Nucleus accumbens (tissue), 56 donors: Measurements from ENCODE around the gene TNFAIP3.
A peak's percentile ranks its signal among the peaks of the same experiment; 100 is the strongest.
"Not testable (repeated sequence)": the region's sequence is repeated elsewhere in the genome, so short reads cannot be mapped to it uniquely, and the experiment has no call there.

Experiments
- DNase-seq, 56 donors: peaks; one replicate each; lab custom pipeline; 2025; lab: John Stamatoyannopoulos, UW

The TNFAIP3 gene

DNA sequence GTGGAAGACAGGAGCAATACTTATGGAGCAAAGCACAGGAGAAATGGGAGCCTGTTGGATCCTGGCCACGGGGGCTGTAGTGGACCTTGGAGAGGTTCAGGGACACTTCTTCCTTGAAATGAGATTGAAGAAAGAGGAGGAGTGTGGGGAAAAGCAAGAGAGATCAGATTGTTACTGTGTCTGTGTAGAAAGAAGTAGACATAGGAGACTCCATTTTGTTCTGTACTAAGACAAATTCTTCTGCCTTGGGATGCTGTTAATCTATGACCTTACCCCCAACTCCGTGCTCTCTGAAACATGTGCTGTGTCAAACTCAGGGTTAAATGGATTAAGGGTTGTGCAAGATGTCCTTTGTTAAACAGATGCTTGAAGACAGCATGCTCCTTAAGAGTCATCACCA lies 22.7 kb upstream of the TNFAIP3 start:
- not testable (repeated sequence) for DNase-seq

DNA sequence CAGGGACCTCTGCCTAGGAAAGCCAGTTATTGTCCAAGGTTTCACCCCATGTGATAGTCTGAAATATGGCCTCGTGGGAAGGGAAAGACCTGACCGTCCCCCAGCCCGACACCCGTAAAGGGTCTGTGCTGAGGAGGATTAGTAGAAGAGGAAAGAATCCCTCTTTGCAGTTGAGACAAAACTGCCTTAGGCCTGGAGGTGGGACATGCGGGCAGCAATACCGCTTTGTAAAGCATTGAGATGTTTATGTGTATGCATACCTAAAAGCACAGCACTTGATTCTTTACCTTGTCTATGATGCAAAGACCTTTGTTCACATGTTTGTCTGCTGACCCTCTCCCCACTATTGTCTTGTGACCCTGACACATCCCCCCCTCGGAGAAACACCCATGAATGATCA lies 22.3 kb upstream of the TNFAIP3 start:
- not testable (repeated sequence) for DNase-seq

DNA sequence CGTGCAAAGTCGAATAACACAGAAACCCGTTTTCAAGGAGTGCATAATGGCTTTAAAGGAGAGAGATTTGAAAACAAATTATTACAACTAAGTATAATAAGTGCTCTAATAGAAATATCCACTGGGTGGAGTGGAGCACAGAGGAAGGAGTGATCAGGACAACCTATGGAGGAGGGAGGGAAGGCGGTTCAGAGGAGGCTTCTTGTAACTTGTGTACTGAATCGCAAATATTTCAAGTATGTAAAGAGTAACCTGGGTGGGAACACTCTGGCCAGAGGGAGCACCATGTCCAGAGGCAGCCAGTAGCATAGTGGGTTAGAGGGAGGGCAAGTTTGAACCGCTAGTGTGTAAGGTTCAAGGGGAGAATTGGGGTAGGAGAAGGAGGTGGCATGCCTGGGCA lies 21.6 kb upstream of the TNFAIP3 start:
- DNase-seq = no peak

DNA sequence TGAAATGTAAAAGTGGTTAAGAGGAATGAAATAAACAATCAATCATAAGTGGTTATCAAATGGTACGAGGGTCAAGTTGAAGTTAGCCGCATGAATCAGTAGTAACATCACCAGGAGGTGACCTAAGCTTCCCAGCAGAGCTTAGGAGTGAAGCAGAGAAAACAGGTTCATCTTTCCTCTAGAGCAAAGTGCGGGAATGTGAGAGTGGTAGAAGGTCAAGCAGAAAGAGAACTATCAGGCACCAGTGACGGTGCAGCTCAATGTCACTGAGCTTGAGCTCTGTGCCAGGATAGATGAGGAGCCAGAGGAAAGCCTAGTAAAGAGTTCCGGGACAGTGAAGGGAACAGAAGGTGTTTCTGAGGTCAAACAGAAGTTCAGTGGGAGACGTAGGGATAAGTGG lies 20.8 kb upstream of the TNFAIP3 start:
- DNase-seq = no peak

DNA sequence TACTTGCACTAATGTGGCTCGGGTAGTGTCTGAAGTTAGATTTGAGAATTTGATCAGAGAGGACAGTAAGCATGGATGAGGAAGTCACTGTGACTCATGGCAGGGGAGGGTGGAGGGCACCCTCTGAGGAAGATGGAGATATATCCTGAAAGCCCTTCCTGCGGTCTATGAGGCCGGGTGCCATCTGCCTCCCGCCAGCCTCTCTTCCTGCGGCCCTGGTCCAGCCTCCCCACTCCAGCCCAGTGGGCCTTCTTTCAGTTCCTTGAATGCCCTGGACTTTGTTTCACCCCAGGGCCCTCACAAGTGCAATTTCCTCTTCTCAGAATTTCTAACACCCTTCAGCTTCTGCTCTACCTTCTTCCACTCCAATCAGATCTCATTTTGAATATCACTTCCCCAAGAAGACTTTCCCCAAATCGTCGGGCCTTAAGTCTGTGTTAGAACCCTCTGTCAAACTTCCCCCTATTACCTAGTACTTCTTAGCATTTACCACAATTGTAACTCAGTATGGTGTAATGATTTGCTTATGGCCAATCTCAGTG lies 20.2 kb upstream of the TNFAIP3 start:
- peak in 24 of 56 donors; percentile 2 to 40 (median 15) for DNase-seq

DNA sequence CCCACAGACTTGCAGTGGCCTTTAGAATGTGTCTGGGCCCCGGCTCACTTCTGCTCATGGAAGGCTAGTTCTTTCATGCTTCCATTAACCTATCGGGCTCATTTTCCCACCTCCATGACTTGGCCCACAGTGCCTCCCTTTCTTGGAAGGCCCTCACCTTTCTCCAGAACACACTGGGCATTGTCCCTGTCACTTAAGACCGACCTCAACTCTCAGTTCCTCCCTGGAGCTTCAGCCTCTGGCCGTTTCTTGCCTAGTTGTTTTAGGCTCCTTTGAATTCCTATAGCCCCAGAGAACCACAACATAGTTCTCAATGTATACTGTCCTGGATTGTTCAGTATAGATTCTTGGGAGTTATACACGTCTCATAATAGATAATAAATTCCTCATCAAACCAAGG lies 19.3 kb upstream of the TNFAIP3 start:
- no peak for DNase-seq

DNA sequence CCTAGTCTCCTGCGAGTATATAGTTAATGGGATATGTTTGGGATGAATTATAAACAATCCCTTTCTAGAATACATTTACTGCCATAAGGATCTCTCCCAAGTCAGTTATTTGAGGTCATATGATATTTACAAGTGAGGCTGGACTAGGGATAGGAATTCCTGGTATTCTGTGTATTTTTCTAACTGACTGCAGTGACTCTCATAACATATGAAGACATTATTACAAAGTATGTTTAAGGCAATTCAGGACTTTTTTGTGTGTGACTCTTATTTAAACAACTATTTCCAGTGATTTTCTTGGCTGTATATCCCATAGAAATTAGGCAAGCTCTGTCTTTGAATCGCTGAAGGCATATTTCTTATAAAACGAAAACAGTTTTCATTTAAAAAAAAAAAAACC lies 18.4 kb upstream of the TNFAIP3 start:
- no peak for DNase-seq

DNA sequence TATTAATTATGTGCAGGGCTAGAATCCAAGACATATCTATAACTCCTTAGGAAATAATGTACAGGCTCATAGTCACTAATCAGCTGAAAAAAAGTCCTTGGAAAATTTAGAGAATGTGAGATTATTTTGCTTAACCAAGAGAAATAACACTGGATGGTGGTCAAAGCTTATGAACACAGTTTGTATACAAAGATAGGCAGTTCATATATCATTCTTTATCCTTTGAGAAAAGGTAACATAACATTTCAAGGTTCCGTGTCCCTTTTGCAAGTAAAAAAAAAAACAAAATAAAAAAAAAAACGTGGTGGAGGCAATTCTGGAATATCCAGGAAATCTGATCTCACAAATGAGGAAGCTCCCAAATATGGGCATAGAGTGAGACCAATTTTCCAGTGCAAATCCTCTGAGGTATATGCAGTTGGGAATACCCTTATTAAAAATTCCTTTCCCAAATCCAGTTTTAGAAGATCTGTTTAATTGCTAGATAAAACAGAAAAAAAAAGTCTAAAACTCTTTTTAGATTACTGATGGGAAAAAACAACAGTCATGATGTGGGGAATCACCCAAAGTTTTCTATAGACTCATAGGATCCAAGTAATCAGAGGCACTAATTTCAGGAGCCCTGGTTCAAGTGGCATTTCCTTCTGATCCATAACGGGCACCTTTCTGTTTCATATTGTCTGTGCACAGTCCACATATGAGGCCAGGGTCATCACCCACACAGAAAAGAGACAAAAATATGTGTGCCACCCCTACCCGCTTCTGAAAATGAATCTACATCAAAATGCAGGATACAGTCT lies 17.7 kb upstream of the TNFAIP3 start:
- no peak for DNase-seq

DNA sequence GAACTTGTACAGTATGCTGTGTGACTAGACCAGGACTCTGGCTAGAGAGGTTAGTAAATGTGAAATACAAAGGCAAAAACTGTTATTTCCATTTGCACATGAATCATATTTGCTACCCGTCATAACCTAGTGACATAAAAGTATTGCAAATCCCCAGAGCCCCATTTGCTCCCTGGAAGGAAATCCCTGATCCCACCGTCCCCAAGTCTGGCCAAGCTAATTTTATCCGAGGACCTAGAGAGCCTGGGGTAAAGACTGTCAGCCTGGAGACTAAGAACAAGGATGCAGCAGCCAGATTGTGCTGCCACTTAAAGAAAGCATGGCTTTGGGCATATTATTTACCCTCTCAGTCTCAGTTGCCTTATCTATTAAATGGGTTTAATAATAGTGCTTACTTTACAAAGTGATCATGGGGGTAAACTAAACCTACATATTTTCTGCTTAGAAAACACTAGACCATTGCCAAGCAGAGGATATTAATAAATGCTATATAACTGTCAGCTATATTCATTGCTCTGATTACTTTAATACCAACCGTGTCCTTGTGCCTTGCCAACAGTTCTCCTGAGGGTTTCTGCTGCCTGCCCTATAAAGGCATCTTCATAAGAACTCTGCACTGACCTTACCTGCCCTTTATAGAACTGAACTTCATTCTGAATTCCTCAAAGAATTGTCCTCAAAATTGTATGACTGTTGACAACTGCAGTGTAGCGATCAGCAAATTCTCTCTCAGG lies 16.9 kb upstream of the TNFAIP3 start:
- DNase-seq = no peak

DNA sequence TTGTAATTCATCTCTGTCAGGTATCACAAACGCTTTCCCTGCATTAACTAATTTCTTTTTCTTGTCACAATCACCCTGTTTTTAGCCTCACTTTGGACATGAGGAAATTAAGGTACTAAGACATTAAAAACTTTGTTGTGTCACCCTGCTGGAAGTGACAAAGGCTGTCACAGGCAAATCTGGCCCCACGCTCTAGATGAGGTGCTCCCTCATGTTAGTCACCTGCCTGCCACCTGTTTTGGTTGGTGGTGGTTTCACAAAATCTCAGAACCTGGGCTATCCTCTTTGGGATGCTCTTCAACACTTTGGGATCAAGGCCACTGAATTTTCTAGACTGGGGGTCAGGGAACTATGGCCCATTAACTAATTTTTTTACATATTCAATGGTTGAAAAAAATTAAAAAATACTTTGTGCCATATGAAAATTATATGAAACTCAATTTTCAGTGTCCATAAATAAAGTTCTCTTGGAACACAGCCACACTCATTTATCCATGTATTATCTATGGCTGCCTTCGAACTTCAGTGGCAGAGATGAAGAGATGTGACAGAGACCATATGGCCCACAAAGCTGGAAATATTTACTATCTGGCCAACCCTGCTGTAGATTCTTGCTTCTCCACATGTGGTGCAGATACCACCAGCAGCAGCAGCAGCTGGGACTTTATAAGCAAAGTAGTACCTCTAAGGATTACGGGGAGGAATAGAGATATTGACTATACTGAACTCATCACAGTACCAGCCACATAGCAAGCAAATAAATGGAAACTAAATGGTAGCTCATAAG lies 16.1 kb upstream of the TNFAIP3 start:
- no peak for DNase-seq

DNA sequence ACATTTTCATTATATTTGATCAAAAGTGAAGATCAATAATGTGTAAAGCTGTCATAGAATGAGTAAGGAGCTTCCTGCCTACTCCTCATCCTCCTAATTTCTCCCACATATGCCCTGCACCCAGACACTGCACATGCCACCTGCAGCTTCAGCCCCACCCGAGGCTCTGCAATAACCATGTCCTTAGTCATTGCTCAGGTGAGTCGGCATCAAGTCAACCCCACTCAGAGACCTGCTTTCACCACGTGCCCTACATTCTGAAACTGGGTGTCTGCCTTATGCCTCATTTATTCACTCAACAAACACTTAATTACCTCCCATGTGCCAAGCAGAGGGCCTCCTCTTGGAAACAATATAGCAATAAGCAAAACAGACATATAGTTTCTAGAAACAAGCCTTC lies 15.4 kb upstream of the TNFAIP3 start:
- DNase-seq = no peak

DNA sequence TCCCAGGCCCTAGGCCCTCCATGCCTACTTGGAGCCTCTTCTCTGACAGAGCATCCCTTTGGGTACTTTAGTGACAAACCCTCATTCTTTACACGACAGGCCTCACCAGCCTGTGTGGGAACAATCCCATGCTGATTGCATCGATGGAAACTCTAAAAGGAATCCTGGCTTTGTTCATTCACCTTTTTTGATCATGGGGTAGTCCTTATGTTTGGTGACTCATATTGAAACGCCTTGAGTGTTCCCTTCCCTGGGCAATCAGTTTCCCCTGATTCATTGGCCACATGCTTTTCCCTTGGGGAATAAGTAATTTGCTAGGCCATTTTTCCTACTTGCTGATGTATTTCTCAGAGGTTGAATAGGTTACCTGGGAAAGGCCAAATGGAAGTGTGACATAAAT lies 14.7 kb upstream of the TNFAIP3 start:
- no peak for DNase-seq

DNA sequence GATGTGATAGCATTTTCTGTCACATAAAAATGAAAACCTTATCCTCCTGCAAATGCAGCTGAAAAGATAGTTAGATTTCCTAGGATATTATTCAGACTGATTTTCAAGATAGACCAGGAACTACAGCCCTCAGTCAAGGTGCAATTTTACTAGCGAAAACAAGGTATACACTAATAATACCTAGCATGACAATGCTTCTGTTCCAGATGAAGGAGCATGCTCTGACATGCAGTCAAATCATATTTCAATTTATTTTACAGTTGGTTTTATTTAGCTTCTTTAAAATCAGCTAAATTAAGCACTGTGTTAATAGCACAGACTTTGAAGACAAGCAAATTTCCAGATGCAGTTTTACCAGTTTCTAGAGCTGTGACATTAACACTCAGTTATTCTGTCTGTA lies 14.2 kb upstream of the TNFAIP3 start:
- DNase-seq = no peak

DNA sequence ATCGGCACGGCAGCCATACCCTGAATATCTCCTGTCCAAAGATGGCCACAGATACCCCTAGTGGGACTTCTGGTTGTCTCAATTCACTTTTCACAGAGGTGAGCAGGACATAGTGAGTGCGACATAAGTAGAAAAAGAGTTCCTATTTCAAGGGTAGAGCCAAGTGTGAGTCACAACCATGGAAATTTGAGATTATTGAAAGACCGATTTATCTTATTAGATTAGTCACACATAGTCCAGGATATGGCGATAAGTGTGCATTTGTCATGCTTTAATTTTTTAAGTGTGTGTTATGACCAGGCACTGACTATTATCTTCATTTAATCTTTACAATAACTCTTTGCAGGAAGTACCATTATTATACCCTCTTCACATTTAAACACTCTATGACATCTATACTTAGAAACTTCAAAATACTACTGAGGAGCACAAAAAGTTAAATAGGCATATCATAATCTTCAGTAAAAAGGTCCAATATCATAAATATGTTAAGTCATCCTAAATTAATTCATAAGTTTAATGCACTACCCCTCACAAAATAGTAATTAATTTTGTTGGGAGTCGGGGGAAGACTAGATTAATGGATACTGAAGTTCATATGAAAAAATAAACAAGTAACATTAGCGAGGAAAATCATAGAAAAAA lies 13.4 kb upstream of the TNFAIP3 start:
- DNase-seq = no peak

DNA sequence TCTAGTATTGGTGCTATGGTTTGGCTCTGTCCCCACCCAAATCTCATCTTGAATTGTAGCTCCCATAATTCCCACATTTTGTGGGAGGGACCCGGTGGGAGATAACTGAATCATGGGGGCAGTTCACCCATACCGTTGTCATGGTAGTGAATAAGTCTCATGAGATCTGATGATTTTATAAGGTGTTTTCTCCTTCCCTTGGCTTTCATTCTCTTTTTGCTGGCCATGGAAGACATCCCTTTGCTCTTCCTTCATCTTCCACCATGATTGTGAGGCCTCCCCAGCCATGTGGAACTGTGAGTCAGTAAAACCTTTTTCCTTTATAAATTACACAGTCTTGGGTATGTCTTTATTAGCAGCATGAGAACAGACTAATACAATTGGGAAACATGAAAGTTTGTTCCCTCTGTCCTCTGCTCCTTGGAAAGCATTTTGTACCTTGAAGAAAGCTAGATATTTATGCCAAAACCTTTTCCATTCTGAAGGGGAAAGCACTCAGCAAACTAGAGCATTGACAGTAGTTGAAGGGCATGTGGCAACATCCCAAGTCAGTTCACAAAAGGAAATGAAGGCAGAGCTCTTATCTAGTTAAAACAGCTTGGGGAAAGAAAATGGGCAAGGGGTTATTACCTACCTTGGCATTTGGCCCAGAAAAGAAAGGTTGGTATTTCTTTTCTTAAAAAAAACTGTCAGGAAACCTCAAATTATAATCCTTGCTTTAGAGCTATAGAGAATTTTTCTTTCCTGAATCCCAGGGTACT lies 10.7 kb upstream of the TNFAIP3 start:
- no peak for DNase-seq

DNA sequence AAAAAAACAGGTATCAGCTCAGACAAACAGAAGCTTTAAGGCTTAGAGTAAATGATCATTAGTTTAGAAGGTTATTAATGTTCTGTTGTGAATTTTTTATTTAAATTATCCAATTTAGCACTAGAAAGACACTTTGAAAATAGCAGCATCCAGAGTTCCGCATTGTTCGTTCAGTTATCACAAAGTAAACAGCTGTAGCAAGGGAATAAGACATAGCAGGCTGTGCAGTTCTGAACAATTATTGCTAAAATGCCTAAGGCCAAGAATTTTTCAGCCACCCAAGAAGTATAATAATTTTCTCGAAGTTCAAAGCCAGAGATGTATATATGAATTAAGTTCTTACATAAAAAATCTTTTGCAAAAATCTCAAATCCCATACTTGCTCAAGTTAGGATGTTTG lies 8.0 kb upstream of the TNFAIP3 start:
- DNase-seq = no peak

DNA sequence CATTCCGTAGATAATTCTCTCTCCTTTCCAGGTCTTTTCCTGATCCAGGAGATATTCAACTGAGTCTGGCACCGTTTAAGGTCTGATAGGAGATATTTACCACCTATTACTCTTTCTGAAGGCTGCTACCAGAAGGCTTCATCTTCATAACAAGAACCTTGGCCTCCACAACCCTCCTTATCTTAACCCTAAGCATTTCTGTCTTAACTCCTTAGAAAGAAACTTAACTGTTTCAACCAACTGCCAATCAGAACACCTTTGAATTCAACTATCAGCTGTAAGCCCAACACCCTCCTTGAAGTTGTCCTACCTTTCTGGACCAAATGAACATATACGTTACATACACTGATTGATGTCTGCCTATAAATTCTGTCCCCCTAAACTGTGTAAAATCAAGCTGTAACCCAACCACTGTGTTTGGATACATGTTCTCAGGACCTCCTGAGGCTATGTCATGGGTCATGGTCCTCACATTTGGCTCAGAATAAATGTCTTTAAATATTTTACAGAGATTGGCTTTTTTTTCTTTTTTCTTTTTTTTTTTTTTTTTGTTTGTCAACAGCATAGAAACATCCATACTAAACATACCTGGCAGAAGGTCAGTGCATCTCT lies 6.6 kb upstream of the TNFAIP3 start:
- no peak for DNase-seq

DNA sequence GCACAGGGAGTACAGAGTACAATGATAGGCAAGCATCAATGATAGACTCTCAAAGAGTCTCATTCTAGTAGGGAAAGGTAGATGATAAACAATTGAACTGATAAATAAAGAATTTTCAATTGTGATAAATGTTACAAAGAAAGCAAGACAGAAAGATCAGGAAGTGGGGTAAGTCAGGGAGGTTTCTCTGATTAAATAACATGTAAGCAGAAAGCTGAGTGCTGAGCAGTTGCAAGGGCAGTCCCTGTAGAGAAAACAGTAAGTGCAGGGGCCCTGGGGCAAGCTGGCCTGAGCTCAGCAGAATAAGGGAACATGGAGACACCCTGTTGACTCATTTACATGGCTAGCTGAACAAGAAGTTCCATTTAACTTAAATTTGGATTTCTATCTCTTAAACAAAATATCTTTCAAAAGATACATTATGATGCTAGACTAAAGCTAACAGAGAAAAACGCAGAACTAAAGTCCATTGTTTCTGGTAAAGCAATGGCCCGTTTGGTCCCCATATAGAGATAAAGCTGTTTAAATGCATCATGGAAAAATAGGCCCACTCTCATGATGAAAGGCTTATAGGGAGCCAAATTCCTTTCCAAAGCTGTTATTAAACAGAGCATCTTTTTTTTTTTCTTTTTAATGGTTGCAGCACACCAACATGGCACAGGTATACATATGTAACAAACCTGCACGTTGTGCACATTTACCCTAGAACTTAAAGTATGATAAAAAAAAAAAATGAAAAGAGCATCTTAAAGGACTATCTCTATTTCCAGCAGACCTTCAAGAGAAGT lies 5.3 kb upstream of the TNFAIP3 start:
- no peak for DNase-seq
